Measurements from ENCODE around the gene ERMP1.

Gene ERMP1

DNA sequence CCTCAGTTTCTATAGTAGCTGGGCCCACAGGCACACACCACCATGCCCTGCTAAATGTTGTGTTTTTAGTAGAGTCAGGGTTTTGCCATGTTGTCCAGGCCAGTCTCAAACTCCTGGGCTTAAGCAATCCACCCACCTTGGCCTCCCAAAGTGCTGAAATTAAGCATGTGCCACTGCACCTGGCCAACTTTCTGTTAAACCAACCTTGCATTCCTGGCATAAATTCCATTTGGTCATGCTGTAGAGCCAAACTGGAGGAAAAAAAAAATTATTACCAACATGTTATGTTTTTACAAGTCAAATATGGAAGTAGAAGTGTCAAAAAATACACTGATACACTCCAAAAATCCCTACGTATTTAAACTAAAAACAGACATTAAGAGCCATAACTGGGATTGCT, 54.1 kb downstream of the ERMP1 start:
- DNase-seq (no peak), ATAC-seq (ENCODE audit: insufficient read depth, low read depth) (no peak)
- Histone ChIP-seq H3K9ac (ENCODE audit: low read depth, low read length) (no peak overlapping the region), H3K4me3 (ENCODE audit: low read depth in 1 of 2, low read length in 2 of 2) (no peak overlapping the region), H4K20me1 (ENCODE audit: insufficient read depth, low read length) (no peaks in the 10 kb centered on the region), H3K27ac (ENCODE audit: low read length) (no peak overlapping the region), H2AFZ (ENCODE audit: low read depth, low read length) (no peak overlapping the region), H3K4me2 (ENCODE audit: insufficient read depth, low read length) (no peak overlapping the region), H3K36me3 (ENCODE audit: insufficient read depth, low read length) (peaks cover 48% of the 10 kb centered on the region), H3K9me3 (ENCODE audit: insufficient read depth, low read length, severe bottlenecking) (peaks cover 5% of the 10 kb centered on the region), H3K79me2 (ENCODE audit: insufficient read depth, low read length) (no peaks in the 10 kb centered on the region), H3K27me3 (ENCODE audit: insufficient read depth, low read length, poor library complexity) (no peaks in the 10 kb centered on the region), H3K4me1 (ENCODE audit: insufficient read depth, low read length) (no peaks in the 10 kb centered on the region)
- no peak for TF ChIP-seq EZH2 (IDR thresholded peaks at IDR 0.05; ENCODE audit: borderline replicate concordance, low read depth, low read length, severe bottlenecking)
- TF ChIP-seq CTCF (IDR thresholded peaks at IDR 0.05; ENCODE audit: borderline replicate concordance, extremely low read depth, low read length, poor library complexity, severe bottlenecking): no peak

- Histone ChIP-seq H3K9me3 (ENCODE audit: insufficient read depth, low read length, severe bottlenecking) (peaks cover under 1% of the 10 kb centered on the region), H4K20me1 (ENCODE audit: insufficient read depth, low read length) (no peaks in the 10 kb centered on the region), H3K4me1 (ENCODE audit: insufficient read depth, low read length) (no peaks in the 10 kb centered on the region), H3K27me3 (ENCODE audit: insufficient read depth, low read length, poor library complexity) (no peaks in the 10 kb centered on the region), H3K9ac (ENCODE audit: low read depth, low read length) (no peak overlapping the region), H3K79me2 (ENCODE audit: insufficient read depth, low read length) (no peaks in the 10 kb centered on the region), H2AFZ (ENCODE audit: low read depth, low read length) (no peak overlapping the region), H3K27ac (ENCODE audit: low read length) (no peak overlapping the region), H3K4me3 (ENCODE audit: low read depth in 1 of 2, low read length in 2 of 2) (no peak overlapping the region), H3K4me2 (ENCODE audit: insufficient read depth, low read length) (no peak overlapping the region), H3K36me3 (ENCODE audit: insufficient read depth, low read length) (peaks cover 70% of the 10 kb centered on the region)
- no peak for DNase-seq
- no peak for TF ChIP-seq EZH2 (IDR thresholded peaks at IDR 0.05; ENCODE audit: borderline replicate concordance, low read depth, low read length, severe bottlenecking)
- TF ChIP-seq CTCF (IDR thresholded peaks at IDR 0.05; ENCODE audit: borderline replicate concordance, extremely low read depth, low read length, poor library complexity, severe bottlenecking): peak; percentile 30
- no peak for ATAC-seq (ENCODE audit: insufficient read depth, low read depth)
Observed at GRCh38 chr9:5773324-5773999, 59.5 kb downstream of the ERMP1 start.

DNA sequence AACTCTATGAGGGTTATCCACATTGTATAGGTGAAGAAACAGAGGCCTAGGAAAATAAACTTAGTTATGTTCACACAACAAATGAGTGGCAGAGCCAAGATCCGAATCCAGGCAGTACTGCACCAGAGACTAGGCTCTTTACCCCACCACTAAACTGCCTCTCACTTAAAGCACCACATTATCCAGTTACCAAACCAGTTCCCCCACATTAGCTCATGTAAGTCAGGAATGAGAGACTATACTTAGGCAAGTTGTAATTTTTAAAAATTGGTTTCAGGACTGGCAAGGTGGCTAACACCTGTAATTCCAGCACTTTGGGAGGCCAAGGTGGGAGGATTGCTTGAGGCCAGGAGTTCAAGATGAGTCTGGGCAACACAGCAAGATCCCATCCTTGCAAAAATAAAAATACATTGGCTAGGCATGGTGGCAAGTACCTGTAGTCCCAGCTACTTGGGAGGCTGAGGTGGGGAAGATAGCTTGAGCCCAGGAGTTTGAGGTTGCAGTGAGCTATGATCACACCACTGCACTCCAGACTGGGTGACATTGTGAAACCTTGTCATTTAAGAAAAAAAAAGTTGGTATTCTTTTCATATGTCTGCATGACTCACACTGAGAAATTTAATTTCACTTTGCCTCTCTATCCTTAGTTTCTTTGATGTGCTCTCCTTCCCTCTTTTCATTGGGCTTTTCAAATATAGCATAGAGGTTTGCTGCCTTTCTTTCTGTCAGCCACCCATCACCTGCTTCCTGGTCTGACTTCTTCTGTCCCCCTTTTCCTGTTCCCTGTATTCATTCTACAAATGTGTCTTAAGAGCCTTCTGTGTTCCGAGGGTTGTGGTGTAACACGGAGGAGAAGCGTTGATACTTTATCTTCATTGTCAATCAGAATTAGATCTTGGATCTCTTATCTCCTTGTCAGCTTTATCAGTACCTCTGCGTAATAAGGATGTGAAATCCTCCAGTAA, 64.7 kb downstream of the ERMP1 start:
- H3K4me2 ChIP-seq (ENCODE audit: insufficient read depth, low read length): no peak overlapping the region
- no peaks in the 10 kb centered on the region for H3K79me2 ChIP-seq (ENCODE audit: insufficient read depth, low read length)
- peaks cover 64% of the 10 kb centered on the region for H3K36me3 ChIP-seq (ENCODE audit: insufficient read depth, low read length)
- H3K27me3 ChIP-seq (ENCODE audit: insufficient read depth, low read length, poor library complexity): no peaks in the 10 kb centered on the region
- peak; percentile 37; the same call in 1 of the 3 replicates for ATAC-seq (ENCODE audit: insufficient read depth, low read depth)
- no peak for TF ChIP-seq CTCF (IDR thresholded peaks at IDR 0.05; ENCODE audit: borderline replicate concordance, extremely low read depth, low read length, poor library complexity, severe bottlenecking)
- no peak for TF ChIP-seq EZH2 (IDR thresholded peaks at IDR 0.05; ENCODE audit: borderline replicate concordance, low read depth, low read length, severe bottlenecking)
- no peaks in the 10 kb centered on the region for H4K20me1 ChIP-seq (ENCODE audit: insufficient read depth, low read length)
- H3K27ac ChIP-seq (ENCODE audit: low read length): no peak overlapping the region
- H3K4me1 ChIP-seq (ENCODE audit: insufficient read depth, low read length): no peaks in the 10 kb centered on the region
- no peak for DNase-seq
- no peak overlapping the region for H2AFZ ChIP-seq (ENCODE audit: low read depth, low read length)
- H3K4me3 ChIP-seq (ENCODE audit: low read depth in 1 of 2, low read length in 2 of 2): no peak overlapping the region
- no peaks in the 10 kb centered on the region for H3K9me3 ChIP-seq (ENCODE audit: insufficient read depth, low read length, severe bottlenecking)
- H3K9ac ChIP-seq (ENCODE audit: low read depth, low read length): no peak overlapping the region

Data from DND-41 (cell line).